SK-N-SH (cell line): ENCODE data around the gene SPAG4. TPM values are rescaled to one million over a fixed set of nuclear protein-coding genes. Genes with fewer than 3 reads are reported as not detected.

ENCODE experiments used
- CTCF ChIA-PET: fragments of 300-600, 350-600 bp; formaldehyde crosslinking; extraction: SDS; loops from one replicate; lab custom pipeline; 2021; lab: Yijun Ruan, JAX
- POLR2A ChIA-PET: fragments of 350-600 bp; sonication (Branson Sonifier 250); formaldehyde crosslinking; extraction: SDS; loops from one replicate; lab custom pipeline; 2020; ENCODE audit warnings: antibody characterized with exemption, inconsistent platforms; lab: Yijun Ruan, JAX
- DNase-seq: peaks from one replicate; pipeline ENCODE4 v3.0.0; 2012
- H2AFZ ChIP-seq: fragments of 200-600 bp; sonication (generic); 2 replicates; pipeline ENCODE4 v1.8.1; 2016; ENCODE audit warnings: antibody characterized with exemption, mild to moderate bottlenecking, low read depth
- H3F3A ChIP-seq: fragments of 200-600 bp; sonication (generic); replicated peaks from 2 replicates; pipeline ENCODE3; 2016; ENCODE audit warnings: antibody characterized with exemption, mild to moderate bottlenecking; ENCODE audit not compliant: insufficient read depth
- H3K27ac ChIP-seq, 2 experiments: fragments of 200-500 bp in 1 of 2; fragments of 200-600 bp in 1 of 2; sonication (Bioruptor generic) in 1 of 2; sonication (generic), shearing (Covaris generic) in 1 of 2; 2 replicates each; pipeline versions ENCODE4 v1.5.1 to v1.6.1; 2014 to 2016; ENCODE audit warnings: low read depth in 2 of 2, inconsistent platforms in 1 of 2, low read length in 1 of 2, mild to moderate bottlenecking in 1 of 2, mixed read lengths in 1 of 2
- H3K27me3 ChIP-seq: fragments of 200-600 bp; sonication (generic), shearing (Covaris generic); 2 replicates; pipeline ENCODE4 v1.6.1; 2016; ENCODE audit warnings: mixed run types; ENCODE audit not compliant: insufficient read depth
- H3K36me3 ChIP-seq, 2 experiments: fragments of 200-500 bp in 1 of 2; fragments of 200-600 bp in 1 of 2; sonication (Bioruptor generic) in 1 of 2; sonication (generic) in 1 of 2; replicated peaks in 1 of 2; 2 replicates each; pipeline versions ENCODE3 to v1.5.1; 2014 to 2016; ENCODE audit warnings: low read length in 1 of 2, mild to moderate bottlenecking in 1 of 2; ENCODE audit not compliant: insufficient read depth in 2 of 2, control insufficient read depth in 1 of 2
- H3K4me1 ChIP-seq, 2 experiments: fragments of 200-500 bp in 1 of 2; fragments of 200-600 bp in 1 of 2; sonication (Bioruptor generic) in 1 of 2; sonication (generic), shearing (Covaris generic) in 1 of 2; 2 replicates each; pipeline versions ENCODE4 v1.5.1 to v1.6.1; 2014 to 2016; ENCODE audit warnings: low read depth in 1 of 2, low read length in 1 of 2, mixed run types in 1 of 2; ENCODE audit not compliant: insufficient read depth in 2 of 2, control insufficient read depth in 1 of 2
- H3K4me2 ChIP-seq: fragments of 200-600 bp; sonication (generic), shearing (Covaris generic); 2 replicates; pipeline ENCODE4 v1.6.1; 2017; ENCODE audit warnings: mixed run types
- H3K4me3 ChIP-seq, 2 experiments: fragments of 200-500 bp in 1 of 2; fragments of 200-600 bp in 1 of 2; sonication (Bioruptor generic) in 1 of 2; sonication (generic), shearing (Covaris generic) in 1 of 2; 2 replicates each; pipeline versions ENCODE4 v1.5.1 to v1.8.1; 2014 to 2016; ENCODE audit warnings: low read depth in 2 of 2, inconsistent platforms in 1 of 2, low read length in 1 of 2, mild to moderate bottlenecking in 1 of 2, mixed read lengths in 1 of 2, moderate library complexity in 1 of 2
- H3K79me2 ChIP-seq: fragments of 200-600 bp; sonication (generic); 2 replicates; pipeline ENCODE4 v1.8.1; 2017; ENCODE audit warnings: mild to moderate bottlenecking; ENCODE audit not compliant: insufficient read depth
- H3K9ac ChIP-seq: fragments of 200-600 bp; sonication (generic); 2 replicates; pipeline ENCODE4 v1.6.1; 2017; ENCODE audit warnings: mixed run types
- H3K9me2 ChIP-seq: fragments of 200-600 bp; sonication (generic); 2 replicates; pipeline ENCODE4 v1.6.1; 2017; ENCODE audit warnings: mixed run types
- H3K9me3 ChIP-seq: fragments of 200-600 bp; sonication (generic); 2 replicates; pipeline ENCODE4 v1.6.1; 2017; ENCODE audit warnings: mixed run types, mild to moderate bottlenecking, moderate library complexity
- H4K20me1 ChIP-seq: fragments of 200-600 bp; sonication (generic); 2 replicates; pipeline ENCODE4 v1.6.1; 2017; ENCODE audit warnings: mild to moderate bottlenecking, mixed run types; ENCODE audit not compliant: insufficient read depth
- ELF1 ChIP-seq: IDR thresholded peaks from 2 replicates; pipeline ENCODE4 v1.4.0; 2012
- EP300 ChIP-seq, 2 experiments: IDR thresholded peaks; 2 replicates each; pipeline versions ENCODE4 v1.4.0 to v1.6.1; 2012; ENCODE audit warnings: borderline replicate concordance in 1 of 2, low read depth in 1 of 2, low read length in 1 of 2
- EZH2phosphoT487 ChIP-seq: fragments of 200-600 bp; sonication (generic); IDR thresholded peaks from 2 replicates; pipeline ENCODE4 v1.6.1; 2017; ENCODE audit warnings: low read depth, mixed run types, mild to moderate bottlenecking, antibody characterized with exemption, moderate library complexity, borderline replicate concordance
- FOSL2 ChIP-seq: IDR thresholded peaks from 2 replicates; pipeline ENCODE4 v1.4.0; 2012; ENCODE audit warnings: low read depth, mild to moderate bottlenecking, moderate library complexity, borderline replicate concordance
- FOXJ3 ChIP-seq: sonication (generic); formaldehyde crosslinking; IDR thresholded peaks from 2 replicates; pipeline ENCODE4 v1.5.1; 2020; ENCODE audit warnings: mild to moderate bottlenecking, missing genetic modification reagents
- GABPA ChIP-seq: IDR thresholded peaks from 2 replicates; pipeline ENCODE4 v1.4.0; 2012; ENCODE audit warnings: low read depth, mild to moderate bottlenecking
- GATA2 ChIP-seq: sonication (generic); formaldehyde crosslinking; IDR thresholded peaks from 2 replicates; pipeline ENCODE4 v1.5.0; 2020; ENCODE audit warnings: mild to moderate bottlenecking, missing genetic modification reagents
- JUND ChIP-seq: IDR thresholded peaks from 2 replicates; pipeline ENCODE4 v1.4.0; 2012
- MXI1 ChIP-seq: IDR thresholded peaks from 2 replicates; pipeline ENCODE4 v1.6.1; 2012; ENCODE audit warnings: mild to moderate bottlenecking, low read depth, low read length, improper control_type of control experiment
- NFIC ChIP-seq: IDR thresholded peaks from 2 replicates; pipeline ENCODE4 v1.4.0; 2012; ENCODE audit warnings: borderline replicate concordance
- NRF1 ChIP-seq: IDR thresholded peaks from 2 replicates; pipeline ENCODE4 v1.6.1; 2012; ENCODE audit warnings: low read depth, mild to moderate bottlenecking, low read length
- POLR2AphosphoS5 ChIP-seq: IDR thresholded peaks from 2 replicates; pipeline ENCODE4 v1.6.1; 2012; ENCODE audit warnings: low read depth, low read length
- RFX5 ChIP-seq: IDR thresholded peaks from 2 replicates; pipeline ENCODE4 v1.6.1; 2012; ENCODE audit warnings: mild to moderate bottlenecking, improper control_type of control experiment, low read length
- RXRA ChIP-seq: IDR thresholded peaks from 2 replicates; pipeline ENCODE4 v1.4.0; 2012; ENCODE audit warnings: low read depth, mild to moderate bottlenecking, borderline replicate concordance
- TAF1 ChIP-seq: IDR thresholded peaks from 2 replicates; pipeline ENCODE4 v1.6.1; 2012; ENCODE audit warnings: low read depth, mild to moderate bottlenecking, low read length, moderate library complexity, borderline replicate concordance
- TEAD4 ChIP-seq: IDR thresholded peaks from 2 replicates; pipeline ENCODE4 v1.4.0; 2012; ENCODE audit warnings: mild to moderate bottlenecking, borderline replicate concordance; ENCODE audit not compliant: insufficient read depth
- YY1 ChIP-seq: IDR thresholded peaks from 2 replicates; pipeline ENCODE4 v1.4.0; 2012; ENCODE audit warnings: low read depth, mild to moderate bottlenecking
- WGBS: methylation state at CpG from one replicate; pipeline ENCODE4 v1.1.6; 2017; ENCODE audit warnings: low lambda C conversion rate; 5-methylcytosine and 5-hydroxymethylcytosine counted together
- polyA plus RNA-seq, 3 experiments: library from polyadenylated mRNA; depleted of rRNA; stranded (reverse); fragments of >200 nt; gene quantifications; 2 replicates each; pipeline ENCODE4 v1.2.3, GENCODE V29; 2012
- TF ChIP-seq, protein P1 (sequence below): fragments of 150-350 bp; IDR thresholded peaks from 2 replicates; pipeline ENCODE4 v1.6.1; 2016; ENCODE audit warnings: mild to moderate bottlenecking, low read depth, low read length
- TF ChIP-seq, protein P2 (sequence below): fragments of 150-350 bp; IDR thresholded peaks from 2 replicates; pipeline ENCODE4 v1.6.1; 2017; ENCODE audit warnings: antibody characterized with exemption, low read length, low read depth, borderline replicate concordance
- TF ChIP-seq, protein P3 (sequence below): IDR thresholded peaks from 2 replicates; pipeline ENCODE4 v1.4.0; 2012; ENCODE audit warnings: low read depth, borderline replicate concordance
- TF ChIP-seq, protein P4 (sequence below): IDR thresholded peaks from 2 replicates; pipeline ENCODE4 v1.6.1; 2012; ENCODE audit warnings: mild to moderate bottlenecking, low read depth, low read length, moderate library complexity

Gene SPAG4
- polyA plus RNA-seq, 1 of the 3 experiments (the other 2 are of a cell fraction), result 6.9 TPM

DNA sequence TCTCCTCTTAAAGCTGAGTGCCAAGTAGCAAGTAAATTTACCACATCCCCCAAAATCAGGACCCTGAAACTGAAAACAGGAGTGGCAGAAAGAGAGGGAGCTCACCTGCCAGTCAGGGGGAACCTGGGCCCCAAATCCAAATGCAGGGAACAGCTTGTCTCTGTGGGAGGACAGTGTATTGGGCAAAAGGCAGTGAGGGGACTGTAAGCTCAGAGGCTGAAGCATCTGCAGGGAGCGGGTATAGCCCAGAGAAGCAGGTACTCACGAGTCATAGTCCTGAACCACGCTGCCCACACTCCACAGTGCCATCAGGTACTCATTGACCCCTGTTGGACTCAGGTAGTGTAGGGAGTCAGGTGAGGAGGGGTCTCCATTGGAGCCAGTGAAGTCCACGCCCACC lies 15.0 kb downstream of the SPAG4 start:
- no peaks in the 10 kb centered on the region for H3K9me2 ChIP-seq
- POLR2A ChIA-PET, result no interaction called here
- H3K4me2 ChIP-seq, result no peak overlapping the region
- H3K36me3 ChIP-seq, result peaks cover 34 to 51% of the 10 kb centered on the region in 2 experiments
- no peak for TF ChIP-seq EZH2phosphoT487
- no peak for TF ChIP-seq FOSL2
- no peak for TF ChIP-seq EP300 (IDR thresholded peaks at IDR 0.05; ENCODE audit: borderline replicate concordance in 1 of 2, low read depth in 1 of 2, low read length in 1 of 2)
- TF ChIP-seq POLR2AphosphoS5, result no peak
- no peak for TF ChIP-seq RFX5
- TF ChIP-seq RXRA, result no peak
- no peak for TF ChIP-seq YY1
- no peak for TF ChIP-seq ELF1
- TF ChIP-seq, protein P1, sequence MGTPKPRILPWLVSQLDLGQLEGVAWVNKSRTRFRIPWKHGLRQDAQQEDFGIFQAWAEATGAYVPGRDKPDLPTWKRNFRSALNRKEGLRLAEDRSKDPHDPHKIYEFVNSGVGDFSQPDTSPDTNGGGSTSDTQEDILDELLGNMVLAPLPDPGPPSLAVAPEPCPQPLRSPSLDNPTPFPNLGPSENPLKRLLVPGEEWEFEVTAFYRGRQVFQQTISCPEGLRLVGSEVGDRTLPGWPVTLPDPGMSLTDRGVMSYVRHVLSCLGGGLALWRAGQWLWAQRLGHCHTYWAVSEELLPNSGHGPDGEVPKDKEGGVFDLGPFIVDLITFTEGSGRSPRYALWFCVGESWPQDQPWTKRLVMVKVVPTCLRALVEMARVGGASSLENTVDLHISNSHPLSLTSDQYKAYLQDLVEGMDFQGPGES, result no peak
- no peak for TF ChIP-seq JUND
- TF ChIP-seq, protein P2, sequence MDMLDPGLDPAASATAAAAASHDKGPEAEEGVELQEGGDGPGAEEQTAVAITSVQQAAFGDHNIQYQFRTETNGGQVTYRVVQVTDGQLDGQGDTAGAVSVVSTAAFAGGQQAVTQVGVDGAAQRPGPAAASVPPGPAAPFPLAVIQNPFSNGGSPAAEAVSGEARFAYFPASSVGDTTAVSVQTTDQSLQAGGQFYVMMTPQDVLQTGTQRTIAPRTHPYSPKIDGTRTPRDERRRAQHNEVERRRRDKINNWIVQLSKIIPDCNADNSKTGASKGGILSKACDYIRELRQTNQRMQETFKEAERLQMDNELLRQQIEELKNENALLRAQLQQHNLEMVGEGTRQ, result no peak
- no peak for TF ChIP-seq TAF1
- TF ChIP-seq TEAD4, result no peak
- no peak for TF ChIP-seq NFIC
- H3K4me1 ChIP-seq, result no peaks in the 10 kb centered on the region
- H2AFZ ChIP-seq, result no peak overlapping the region
- no peak overlapping the region for H3K4me3 ChIP-seq
- no peaks in the 10 kb centered on the region for H3K9me3 ChIP-seq
- CTCF ChIA-PET, result interaction anchor here (1.1 to 5.2 kb wide), 3 partner anchors 11 to 18 kb away, joined by 3 to 42 read pairs (median 3); no protein-coding TSS in a partner anchor
- no peak overlapping the region for H3K9ac ChIP-seq
- H3K79me2 ChIP-seq, result peaks cover 33% of the 10 kb centered on the region
- peaks cover 29% of the 10 kb centered on the region for H4K20me1 ChIP-seq
- DNase-seq, result no peak
- H3K27me3 ChIP-seq, result no peaks in the 10 kb centered on the region
- WGBS, result 80% methylated on average over 1 of the region's 4 CpGs
- H3F3A ChIP-seq, result peaks cover 10% of the 10 kb centered on the region
- no peak overlapping the region for H3K27ac ChIP-seq

DNA sequence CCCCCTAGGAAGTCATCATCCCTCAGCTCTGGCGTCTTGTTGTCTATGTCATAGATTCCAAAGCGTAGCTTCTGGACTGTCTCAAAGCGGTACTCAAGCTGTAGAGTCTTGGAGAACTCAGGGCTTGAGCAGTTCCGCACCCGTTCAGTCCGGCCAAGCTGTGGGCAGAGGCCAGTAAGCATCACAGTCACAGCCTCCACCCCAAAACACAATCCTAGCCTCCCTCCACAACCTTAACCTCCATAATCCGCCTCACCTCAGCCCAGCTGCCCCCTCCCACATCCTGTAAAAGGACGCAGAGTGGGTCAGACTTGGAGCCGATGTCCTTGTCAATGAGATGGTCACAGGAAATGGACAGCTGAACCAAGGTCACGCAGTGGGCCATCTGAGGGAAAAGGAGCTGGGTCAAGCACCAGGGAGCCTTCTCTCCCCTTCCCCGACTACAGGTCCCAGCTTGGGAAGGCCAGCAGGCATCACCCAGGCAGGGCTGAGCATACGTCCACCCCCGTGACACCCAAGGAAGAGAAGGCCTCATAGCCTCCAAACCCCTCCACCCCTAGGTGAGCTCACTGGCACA lies 17.0 kb downstream of the SPAG4 start:
- peaks cover 17 to 37% of the 10 kb centered on the region in 2 experiments for H3K36me3 ChIP-seq
- no peak overlapping the region for H3K27ac ChIP-seq
- H4K20me1 ChIP-seq, result peaks cover 49% of the 10 kb centered on the region
- no peak overlapping the region for H2AFZ ChIP-seq
- H3K4me1 ChIP-seq, result no peaks in the 10 kb centered on the region
- peaks cover 10% of the 10 kb centered on the region for H3F3A ChIP-seq
- H3K9me3 ChIP-seq, result no peaks in the 10 kb centered on the region
- H3K4me2 ChIP-seq, result no peak overlapping the region
- no peaks in the 10 kb centered on the region for H3K27me3 ChIP-seq
- H3K9ac ChIP-seq, result no peak overlapping the region
- ChIA-PET POLR2A (interaction anchor here (0.6 kb wide), 1 partner anchor 25 kb away, joined by 3 read pairs; no protein-coding TSS in a partner anchor), CTCF (interaction anchor here (5.2 kb wide), 1 partner anchor 13 kb away, joined by 42 read pairs; no protein-coding TSS in a partner anchor)
- H3K4me3 ChIP-seq, result no peak overlapping the region
- DNase-seq, result no peak
- no peaks in the 10 kb centered on the region for H3K9me2 ChIP-seq
- peaks cover 52% of the 10 kb centered on the region for H3K79me2 ChIP-seq
- 93% methylated on average over 5 of the region's 13 CpGs for WGBS
- no peak for TF ChIP-seq POLR2AphosphoS5
- TF ChIP-seq, protein P3, sequence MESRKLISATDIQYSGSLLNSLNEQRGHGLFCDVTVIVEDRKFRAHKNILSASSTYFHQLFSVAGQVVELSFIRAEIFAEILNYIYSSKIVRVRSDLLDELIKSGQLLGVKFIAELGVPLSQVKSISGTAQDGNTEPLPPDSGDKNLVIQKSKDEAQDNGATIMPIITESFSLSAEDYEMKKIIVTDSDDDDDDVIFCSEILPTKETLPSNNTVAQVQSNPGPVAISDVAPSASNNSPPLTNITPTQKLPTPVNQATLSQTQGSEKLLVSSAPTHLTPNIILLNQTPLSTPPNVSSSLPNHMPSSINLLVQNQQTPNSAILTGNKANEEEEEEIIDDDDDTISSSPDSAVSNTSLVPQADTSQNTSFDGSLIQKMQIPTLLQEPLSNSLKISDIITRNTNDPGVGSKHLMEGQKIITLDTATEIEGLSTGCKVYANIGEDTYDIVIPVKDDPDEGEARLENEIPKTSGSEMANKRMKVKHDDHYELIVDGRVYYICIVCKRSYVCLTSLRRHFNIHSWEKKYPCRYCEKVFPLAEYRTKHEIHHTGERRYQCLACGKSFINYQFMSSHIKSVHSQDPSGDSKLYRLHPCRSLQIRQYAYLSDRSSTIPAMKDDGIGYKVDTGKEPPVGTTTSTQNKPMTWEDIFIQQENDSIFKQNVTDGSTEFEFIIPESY, result no peak
- TF ChIP-seq GABPA, result no peak
- TF ChIP-seq EP300 (IDR thresholded peaks at IDR 0.05; ENCODE audit: borderline replicate concordance in 1 of 2, low read depth in 1 of 2, low read length in 1 of 2), result no peak
- TF ChIP-seq GATA2 (CRISPR knock-in tag), result no peak
- TF ChIP-seq, protein P4, sequence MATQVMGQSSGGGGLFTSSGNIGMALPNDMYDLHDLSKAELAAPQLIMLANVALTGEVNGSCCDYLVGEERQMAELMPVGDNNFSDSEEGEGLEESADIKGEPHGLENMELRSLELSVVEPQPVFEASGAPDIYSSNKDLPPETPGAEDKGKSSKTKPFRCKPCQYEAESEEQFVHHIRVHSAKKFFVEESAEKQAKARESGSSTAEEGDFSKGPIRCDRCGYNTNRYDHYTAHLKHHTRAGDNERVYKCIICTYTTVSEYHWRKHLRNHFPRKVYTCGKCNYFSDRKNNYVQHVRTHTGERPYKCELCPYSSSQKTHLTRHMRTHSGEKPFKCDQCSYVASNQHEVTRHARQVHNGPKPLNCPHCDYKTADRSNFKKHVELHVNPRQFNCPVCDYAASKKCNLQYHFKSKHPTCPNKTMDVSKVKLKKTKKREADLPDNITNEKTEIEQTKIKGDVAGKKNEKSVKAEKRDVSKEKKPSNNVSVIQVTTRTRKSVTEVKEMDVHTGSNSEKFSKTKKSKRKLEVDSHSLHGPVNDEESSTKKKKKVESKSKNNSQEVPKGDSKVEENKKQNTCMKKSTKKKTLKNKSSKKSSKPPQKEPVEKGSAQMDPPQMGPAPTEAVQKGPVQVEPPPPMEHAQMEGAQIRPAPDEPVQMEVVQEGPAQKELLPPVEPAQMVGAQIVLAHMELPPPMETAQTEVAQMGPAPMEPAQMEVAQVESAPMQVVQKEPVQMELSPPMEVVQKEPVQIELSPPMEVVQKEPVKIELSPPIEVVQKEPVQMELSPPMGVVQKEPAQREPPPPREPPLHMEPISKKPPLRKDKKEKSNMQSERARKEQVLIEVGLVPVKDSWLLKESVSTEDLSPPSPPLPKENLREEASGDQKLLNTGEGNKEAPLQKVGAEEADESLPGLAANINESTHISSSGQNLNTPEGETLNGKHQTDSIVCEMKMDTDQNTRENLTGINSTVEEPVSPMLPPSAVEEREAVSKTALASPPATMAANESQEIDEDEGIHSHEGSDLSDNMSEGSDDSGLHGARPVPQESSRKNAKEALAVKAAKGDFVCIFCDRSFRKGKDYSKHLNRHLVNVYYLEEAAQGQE, result no peak
- no peak for TF ChIP-seq MXI1
- no peak for TF ChIP-seq NRF1
- no peak for TF ChIP-seq RXRA
- TF ChIP-seq NFIC, result no peak
- no peak for TF ChIP-seq FOXJ3 (CRISPR knock-in tag)
